ENCODE data around the gene MAEL.

GRCh38 chr1:166975361-166976129 is 13.5 kb upstream of the MAEL start, which contains the start of gene ILDR2:
- no peak for TF ChIP-seq CTCF (conservative IDR thresholded peaks at IDR 0.05; ENCODE audit: low read length)
- TF ChIP-seq EZH2phosphoT487 (IDR thresholded peaks at IDR 0.05; ENCODE audit: borderline replicate concordance) = no peak

Data from Loucy (cell line).